Measurements from ENCODE around the gene EXOC2.
A peak's percentile ranks its signal among the peaks of the same experiment; 100 is the strongest.

The EXOC2 gene

DNA sequence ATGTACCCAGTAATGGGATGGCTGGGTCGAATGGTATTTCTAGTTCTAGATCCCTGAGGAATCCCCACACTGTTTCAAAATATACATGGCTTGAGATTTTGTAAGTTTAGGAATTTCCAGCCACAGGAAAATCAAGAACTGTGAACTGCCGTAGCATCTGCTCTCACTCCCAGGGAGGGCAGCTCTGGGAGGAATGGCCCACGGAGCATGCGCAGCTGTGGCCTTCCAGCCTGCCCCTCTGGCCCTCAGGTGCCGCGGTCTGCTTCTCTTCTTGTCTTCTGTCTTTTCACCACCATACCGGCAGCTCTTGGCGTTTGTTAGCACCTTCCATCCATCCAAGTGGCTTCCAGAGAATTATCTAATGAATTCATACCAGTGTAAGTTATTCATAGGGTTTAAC is 19.9 kb upstream of the EXOC2 start:
- POLR2A ChIA-PET = no interaction called here
- CTCF ChIA-PET = no interaction called here
- no peak for DNase-seq (ENCODE audit: extremely low spot score)
- TF ChIP-seq SP1 (IDR thresholded peaks at IDR 0.05) = no peak

DNA sequence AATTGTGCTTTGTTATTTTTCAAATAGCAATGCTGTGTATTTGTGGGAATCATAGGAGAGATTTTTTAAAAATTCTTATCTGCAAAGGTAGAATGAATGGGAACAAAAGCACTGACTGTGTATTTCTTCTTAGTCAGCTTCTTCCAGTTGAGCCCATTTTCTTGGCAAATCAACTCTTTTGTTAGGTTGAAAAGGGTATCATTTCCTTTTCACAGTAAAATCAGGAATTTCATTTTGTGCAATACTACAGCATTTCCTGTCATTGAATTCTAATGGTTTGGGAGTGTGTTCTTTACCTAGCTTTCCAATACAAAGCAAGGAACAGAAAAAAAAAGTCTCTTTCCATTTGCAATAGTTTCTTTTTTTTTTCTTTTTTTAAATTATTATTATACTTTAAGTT is 19.0 kb upstream of the EXOC2 start:
- no peak for DNase-seq (ENCODE audit: extremely low spot score)
- no peak for TF ChIP-seq FOXK2 (IDR thresholded peaks at IDR 0.05)
- TF ChIP-seq CTBP1 (IDR thresholded peaks at IDR 0.05; ENCODE audit: borderline replicate concordance) = no peak
- TF ChIP-seq LEF1 (IDR thresholded peaks at IDR 0.05; ENCODE audit: borderline replicate concordance) = no peak
- no peak for TF ChIP-seq HDGF (IDR thresholded peaks at IDR 0.05; ENCODE audit: borderline replicate concordance)
- no peak for TF ChIP-seq SUZ12 (IDR thresholded peaks at IDR 0.05)
- TF ChIP-seq ARNT (IDR thresholded peaks at IDR 0.05) = no peak
- no peak for TF ChIP-seq BHLHE40 (IDR thresholded peaks at IDR 0.05; ENCODE audit: borderline replicate concordance)
- TF ChIP-seq TARDBP (IDR thresholded peaks at IDR 0.05) = no peak
- TF ChIP-seq ZNF384 (IDR thresholded peaks at IDR 0.05) = no peak
- no peak for TF ChIP-seq ELF4 (IDR thresholded peaks at IDR 0.05)
- no peak for TF ChIP-seq NFRKB (IDR thresholded peaks at IDR 0.05)
- no peak for TF ChIP-seq SP1 (IDR thresholded peaks at IDR 0.05)
- no peak for TF ChIP-seq FOXM1 (IDR thresholded peaks at IDR 0.05; ENCODE audit: borderline replicate concordance)
- no peak for TF ChIP-seq L3MBTL2 (conservative IDR thresholded peaks at IDR 0.05)
- TF ChIP-seq, protein P1, sequence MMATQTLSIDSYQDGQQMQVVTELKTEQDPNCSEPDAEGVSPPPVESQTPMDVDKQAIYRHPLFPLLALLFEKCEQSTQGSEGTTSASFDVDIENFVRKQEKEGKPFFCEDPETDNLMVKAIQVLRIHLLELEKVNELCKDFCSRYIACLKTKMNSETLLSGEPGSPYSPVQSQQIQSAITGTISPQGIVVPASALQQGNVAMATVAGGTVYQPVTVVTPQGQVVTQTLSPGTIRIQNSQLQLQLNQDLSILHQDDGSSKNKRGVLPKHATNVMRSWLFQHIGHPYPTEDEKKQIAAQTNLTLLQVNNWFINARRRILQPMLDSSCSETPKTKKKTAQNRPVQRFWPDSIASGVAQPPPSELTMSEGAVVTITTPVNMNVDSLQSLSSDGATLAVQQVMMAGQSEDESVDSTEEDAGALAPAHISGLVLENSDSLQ (IDR thresholded peaks at IDR 0.05) = no peak
- no peak for TF ChIP-seq FOXA1 (IDR thresholded peaks at IDR 0.05)
- POLR2A ChIA-PET = interaction anchor here (0.8 to 1.5 kb wide), 2 partner anchors 10 to 15 kb away, joined by 3 to 4 read pairs; no protein-coding TSS in a partner anchor
- CTCF ChIA-PET = interaction anchor here (0.9 to 1.2 kb wide), 2 partner anchors 10 kb away, joined by 3 to 5 read pairs; no protein-coding TSS in a partner anchor

DNA sequence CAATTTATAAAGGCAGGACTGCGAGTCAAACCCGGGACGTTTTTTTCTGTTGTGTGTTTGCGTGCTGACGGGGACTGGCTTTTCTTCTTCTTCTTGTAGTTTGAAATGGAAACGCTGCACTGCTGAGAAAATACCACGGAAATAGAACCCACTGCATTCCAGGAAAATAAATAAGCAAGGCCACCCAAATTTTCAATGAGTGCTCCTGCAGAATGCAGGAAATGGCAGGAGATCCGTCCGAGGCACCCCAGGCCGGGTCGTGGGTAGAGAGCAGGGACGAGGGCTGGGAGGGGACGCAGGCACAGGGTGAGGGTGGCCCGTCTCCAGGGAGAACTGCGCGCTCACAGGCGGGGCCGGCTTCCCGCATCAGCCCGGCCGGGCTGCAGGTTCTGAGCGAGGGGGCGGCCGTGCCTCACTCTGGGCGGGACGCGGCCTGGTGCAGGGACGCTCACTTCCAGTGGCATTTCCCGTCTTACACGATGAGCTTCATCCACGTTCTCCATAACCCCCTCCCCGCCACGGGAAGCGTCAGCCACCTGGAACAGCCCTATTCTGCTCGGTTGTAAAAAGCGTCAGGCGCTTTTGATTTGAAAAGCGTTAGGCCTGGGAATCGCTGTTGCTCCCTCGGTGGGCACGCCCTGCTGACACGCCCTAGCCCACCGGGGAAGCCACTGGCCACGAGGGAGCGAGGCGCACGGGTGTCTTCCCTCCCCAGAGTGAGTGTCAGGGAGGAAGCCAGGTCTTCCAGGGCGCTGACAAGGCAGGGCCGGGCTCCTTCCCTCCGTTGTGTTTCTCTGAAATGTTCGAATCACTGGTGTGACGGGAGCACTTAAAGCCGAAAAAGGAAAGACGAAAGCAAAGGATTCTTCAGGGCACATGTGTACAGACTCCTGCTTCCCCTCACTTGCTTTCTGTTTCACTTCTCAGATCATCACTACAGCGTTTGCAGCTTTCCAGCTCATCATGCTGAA is 17.9 kb upstream of the EXOC2 start:
- TF ChIP-seq L3MBTL2 (conservative IDR thresholded peaks at IDR 0.05) (no peak), ELF4 (IDR thresholded peaks at IDR 0.05) (no peak), ZNF384 (IDR thresholded peaks at IDR 0.05) (no peak), FOXM1 (IDR thresholded peaks at IDR 0.05; ENCODE audit: borderline replicate concordance) (no peak), CTBP1 (IDR thresholded peaks at IDR 0.05; ENCODE audit: borderline replicate concordance) (no peak), FOXA1 (IDR thresholded peaks at IDR 0.05) (no peak), TARDBP (IDR thresholded peaks at IDR 0.05) (no peak)
- TF ChIP-seq, protein P1 (IDR thresholded peaks at IDR 0.05) = no peak
- peak; percentile 33 for DNase-seq (ENCODE audit: extremely low spot score)
- CTCF ChIA-PET = interaction anchor here (0.9 to 1.2 kb wide), 2 partner anchors 9 to 11 kb away, joined by 3 to 5 read pairs; no protein-coding TSS in a partner anchor
- POLR2A ChIA-PET = interaction anchor here (1.0 to 1.5 kb wide), 3 partner anchors 14 to 22 kb away, joined by 3 to 4 read pairs (median 4); partner anchors contain the start of gene EXOC2

DNA sequence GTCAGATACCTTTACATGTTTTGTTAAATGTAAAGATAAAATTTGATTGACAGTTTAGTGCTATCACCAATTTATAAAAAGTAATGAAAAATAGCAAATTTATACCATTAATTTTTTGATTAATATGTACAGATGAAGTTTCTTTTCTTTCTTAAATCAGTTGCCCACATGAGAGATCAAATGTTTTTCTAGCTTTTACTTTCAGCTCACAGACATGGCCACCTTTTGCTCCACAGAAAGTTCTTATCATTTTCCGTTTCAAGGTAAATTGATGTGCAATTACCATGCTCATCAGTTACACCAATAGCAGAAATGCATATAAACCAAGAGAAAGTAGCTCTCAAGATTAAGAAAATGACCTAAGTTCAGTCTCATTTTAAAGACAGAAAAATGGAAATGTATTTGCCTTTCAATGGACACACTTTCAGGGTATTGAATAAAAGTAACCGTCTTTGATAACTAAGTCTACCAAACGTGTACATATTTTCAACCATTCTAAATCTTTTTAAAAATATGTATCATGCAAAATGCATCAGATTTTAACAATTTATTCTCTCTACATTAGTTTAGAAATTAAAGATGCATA is 16.6 kb upstream of the EXOC2 start:
- POLR2A ChIA-PET = no interaction called here
- CTCF ChIA-PET = no interaction called here
- TF ChIP-seq, protein P1 (IDR thresholded peaks at IDR 0.05) = peak; percentile 49; the same call in 1 of the 2 replicates
- TF ChIP-seq SUZ12 (IDR thresholded peaks at IDR 0.05) = no peak
- no peak for DNase-seq (ENCODE audit: extremely low spot score)

DNA sequence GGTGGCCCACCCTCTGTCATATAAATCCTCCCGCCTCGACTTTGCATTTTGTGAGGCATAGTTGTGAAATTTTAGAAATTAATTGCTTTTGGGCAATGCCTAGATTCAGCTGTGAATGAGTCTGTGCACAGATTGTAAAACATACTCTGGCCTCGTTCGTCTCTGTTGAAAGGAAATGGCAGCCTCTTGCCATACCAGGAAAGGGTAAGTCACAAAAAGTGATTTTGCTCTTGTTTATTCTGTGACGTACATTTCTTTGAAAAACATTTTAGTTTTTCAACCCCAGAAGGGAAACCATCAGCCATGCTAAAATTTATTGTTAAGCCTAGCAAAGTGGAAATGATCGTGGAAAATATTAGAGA is 15.3 kb upstream of the EXOC2 start:
- CTCF ChIA-PET = no interaction called here
- POLR2A ChIA-PET = no interaction called here
- no peak for DNase-seq (ENCODE audit: extremely low spot score)
- TF ChIP-seq L3MBTL2 (conservative IDR thresholded peaks at IDR 0.05) = 0 out of 2 replicates have a peak, but pooled peaks have one; percentile 13
- TF ChIP-seq LEF1 (IDR thresholded peaks at IDR 0.05; ENCODE audit: borderline replicate concordance) = no peak
- no peak for TF ChIP-seq CTBP1 (IDR thresholded peaks at IDR 0.05; ENCODE audit: borderline replicate concordance)
- TF ChIP-seq SP1 (IDR thresholded peaks at IDR 0.05) = no peak
- no peak for TF ChIP-seq ARNT (IDR thresholded peaks at IDR 0.05)
- TF ChIP-seq BHLHE40 (IDR thresholded peaks at IDR 0.05; ENCODE audit: borderline replicate concordance) = no peak
- TF ChIP-seq FOXM1 (IDR thresholded peaks at IDR 0.05; ENCODE audit: borderline replicate concordance) = no peak
- TF ChIP-seq FOXA1 (IDR thresholded peaks at IDR 0.05) = no peak
- TF ChIP-seq ELF4 (IDR thresholded peaks at IDR 0.05) = no peak

DNA sequence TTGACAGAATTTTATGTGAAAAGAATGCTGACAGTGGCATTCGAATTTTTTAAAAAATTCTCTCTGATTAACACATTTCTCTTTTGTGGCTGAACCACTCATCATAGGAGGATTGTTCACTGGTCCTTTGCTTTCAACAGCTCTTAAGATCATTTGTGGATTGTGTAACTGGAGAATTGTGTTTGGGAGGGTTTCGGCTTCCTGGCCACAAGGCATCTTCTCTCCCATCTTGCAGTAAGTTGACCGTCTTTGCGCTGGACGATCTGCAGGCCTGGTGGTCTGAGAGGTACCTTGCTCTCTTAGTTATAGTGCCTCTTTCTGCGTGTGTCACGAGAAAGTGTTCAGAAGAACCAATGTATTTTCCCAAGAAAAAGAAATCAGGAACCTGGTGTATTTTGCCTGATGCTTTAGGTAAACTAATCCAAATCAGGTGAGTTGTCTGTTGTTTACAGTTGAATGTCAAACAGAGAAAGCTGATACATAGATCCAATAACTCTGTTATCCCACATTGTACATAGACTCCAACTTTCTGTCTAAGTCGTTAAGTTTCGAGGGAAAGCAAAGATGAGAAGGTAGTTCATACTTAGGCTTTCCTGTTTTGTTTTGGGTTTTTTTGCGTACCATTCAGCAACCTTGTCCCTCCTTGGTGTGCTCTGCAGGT is 14.8 kb upstream of the EXOC2 start:
- DNase-seq (ENCODE audit: extremely low spot score) = no peak
- CTCF ChIA-PET = no interaction called here
- TF ChIP-seq TARDBP (IDR thresholded peaks at IDR 0.05) (no peak), CTBP1 (IDR thresholded peaks at IDR 0.05; ENCODE audit: borderline replicate concordance) (no peak), FOXA1 (IDR thresholded peaks at IDR 0.05) (no peak), SUZ12 (IDR thresholded peaks at IDR 0.05) (no peak), BHLHE40 (IDR thresholded peaks at IDR 0.05; ENCODE audit: borderline replicate concordance) (no peak), FOXM1 (IDR thresholded peaks at IDR 0.05; ENCODE audit: borderline replicate concordance) (no peak), L3MBTL2 (conservative IDR thresholded peaks at IDR 0.05) (no peak), ARNT (IDR thresholded peaks at IDR 0.05) (no peak), LEF1 (IDR thresholded peaks at IDR 0.05; ENCODE audit: borderline replicate concordance) (no peak), SP1 (IDR thresholded peaks at IDR 0.05) (no peak), HDGF (IDR thresholded peaks at IDR 0.05; ENCODE audit: borderline replicate concordance) (no peak), ELF4 (IDR thresholded peaks at IDR 0.05) (no peak)
- TF ChIP-seq, protein P1 (IDR thresholded peaks at IDR 0.05) = no peak
- POLR2A ChIA-PET = no interaction called here
